IPS-18c (cell line): ENCODE measurements around the gene ERI3.

ENCODE experiments used
- H3K4me3 ChIP-seq: 2 replicates; pipeline ENCODE4 v1.7.0; 2013; ENCODE audit warnings: low read depth, mild to moderate bottlenecking, low read length, moderate library complexity; ENCODE audit not compliant: insufficient read depth
- H3K9me3 ChIP-seq: one replicate; pipeline ENCODE4 v1.6.1; 2013; ENCODE audit warnings: mild to moderate bottlenecking, low read length, moderate library complexity; ENCODE audit not compliant: control insufficient read depth, insufficient read depth

Gene ERI3

GRCh38 chr1:44327679-44328491 lies 27.2 kb downstream of the ERI3 start:
- Histone ChIP-seq H3K4me3 (no peak overlapping the region), H3K9me3 (no peaks in the 10 kb centered on the region)

DNA sequence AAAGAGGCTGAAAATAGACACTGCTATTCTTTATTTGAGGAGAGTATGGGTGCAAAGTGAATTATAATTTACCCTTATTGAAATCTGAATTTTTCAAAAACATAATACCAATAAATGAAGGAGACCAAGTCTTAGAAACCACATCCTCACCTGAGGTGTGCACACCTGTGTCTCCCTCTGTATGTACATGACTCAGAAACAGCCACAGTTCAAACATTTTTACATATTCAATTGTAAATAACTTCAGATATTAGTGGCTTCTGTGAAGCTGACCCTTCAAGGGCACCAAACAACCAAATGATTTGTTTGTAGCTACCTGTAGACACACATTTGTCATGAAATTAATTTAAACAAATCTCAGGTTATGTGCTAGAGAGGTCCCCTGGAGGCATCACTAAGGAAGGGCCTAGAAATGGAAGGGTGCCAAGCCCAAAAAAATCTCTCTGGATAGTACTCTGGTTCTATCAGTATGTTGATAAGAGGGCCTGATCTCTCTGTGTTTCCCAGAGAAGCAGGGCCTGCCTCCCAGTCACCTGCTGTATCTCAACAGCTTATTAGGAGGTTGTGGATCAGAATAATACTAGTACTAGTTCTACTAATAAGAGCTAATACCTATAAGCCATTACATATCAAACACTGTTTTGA lies 28.1 kb downstream of the ERI3 start:
- Histone ChIP-seq H3K4me3 (no peak overlapping the region), H3K9me3 (no peaks in the 10 kb centered on the region)

- Histone ChIP-seq H3K4me3 (no peak overlapping the region), H3K9me3 (no peaks in the 10 kb centered on the region)
Observed at GRCh38 chr1:44326024-44326701, 28.9 kb downstream of the ERI3 start.

GRCh38 chr1:44323947-44324346 lies 31.1 kb downstream of the ERI3 start:
- Histone ChIP-seq H3K9me3 (no peaks in the 10 kb centered on the region), H3K4me3 (no peak overlapping the region)

- no peaks in the 10 kb centered on the region for H3K9me3 ChIP-seq
- H3K4me3 ChIP-seq: no peak overlapping the region
Observed at GRCh38 chr1:44322367-44322766, 32.7 kb downstream of the ERI3 start.

DNA sequence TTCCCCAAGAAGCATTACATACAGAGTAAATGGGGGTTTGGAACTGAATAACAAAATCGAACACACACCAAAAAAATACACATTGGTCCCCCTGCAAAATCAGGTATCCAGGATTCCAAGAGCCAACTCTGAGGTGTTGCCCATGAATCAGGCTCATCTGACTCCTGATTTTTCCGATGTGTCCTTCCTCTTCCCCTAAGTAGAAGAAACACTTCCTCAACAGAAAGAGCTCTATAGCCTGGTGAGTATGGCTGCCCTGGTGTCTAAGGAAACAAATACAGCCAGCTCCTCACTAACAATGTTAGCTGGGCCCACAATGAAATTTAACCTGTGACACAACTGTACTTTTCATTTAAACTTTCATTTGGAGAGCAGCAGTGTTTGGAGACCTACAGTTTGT lies 33.6 kb downstream of the ERI3 start:
- Histone ChIP-seq H3K9me3 (no peaks in the 10 kb centered on the region), H3K4me3 (no peak overlapping the region)

- Histone ChIP-seq H3K4me3 (no peak overlapping the region), H3K9me3 (no peaks in the 10 kb centered on the region)
Observed at GRCh38 chr1:44318097-44319088, 36.7 kb downstream of the ERI3 start.

DNA sequence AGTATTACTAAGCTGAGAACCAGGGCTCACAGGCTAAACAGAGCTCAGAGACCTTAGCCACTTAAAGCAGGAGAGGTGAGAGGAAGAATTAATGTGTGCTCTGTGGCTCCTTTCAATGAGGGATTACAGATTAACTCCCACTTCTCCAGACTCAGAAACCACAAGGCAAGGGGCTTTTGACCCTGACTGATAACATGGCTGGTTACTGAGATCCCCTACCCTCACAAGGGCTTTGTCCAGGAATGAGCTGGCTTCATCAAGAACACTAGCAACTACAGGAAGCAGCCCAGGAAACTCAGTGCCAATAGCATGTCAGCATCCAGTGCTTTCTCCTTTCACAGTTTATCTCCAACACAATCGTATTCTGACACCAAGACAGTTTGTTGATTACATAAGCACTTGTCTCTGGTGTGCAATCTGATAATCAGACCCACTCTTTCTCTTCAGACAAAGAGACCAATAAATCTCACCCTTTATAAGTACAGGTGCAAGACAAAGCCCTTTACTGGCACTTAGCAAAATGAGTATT lies 38.8 kb downstream of the ERI3 start:
- Histone ChIP-seq H3K4me3 (no peak overlapping the region), H3K9me3 (no peaks in the 10 kb centered on the region)

- Histone ChIP-seq H3K4me3 (no peak overlapping the region), H3K9me3 (no peaks in the 10 kb centered on the region)
Observed at GRCh38 chr1:44315521-44315920, 39.5 kb downstream of the ERI3 start.

DNA sequence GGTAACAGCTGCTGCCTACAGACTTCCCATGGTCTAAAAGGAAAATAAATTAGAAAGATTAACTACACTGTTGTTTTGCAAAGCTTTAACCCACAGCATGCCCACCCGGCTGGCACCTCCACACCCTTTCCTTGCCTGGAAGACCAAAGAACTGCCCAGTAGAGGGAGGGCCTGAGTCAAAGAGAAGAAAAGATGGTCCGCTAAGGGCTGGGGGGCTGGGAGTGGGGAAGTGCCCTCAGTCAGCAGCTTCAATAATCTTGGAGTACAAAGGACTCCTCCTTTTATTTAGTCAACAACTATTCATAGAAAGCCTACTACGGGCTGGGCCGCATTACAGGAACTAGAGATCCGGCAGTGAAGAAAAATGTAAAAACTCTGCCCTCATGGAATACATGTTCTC lies 40.6 kb downstream of the ERI3 start:
- Histone ChIP-seq H3K9me3 (no peaks in the 10 kb centered on the region), H3K4me3 (no peak overlapping the region)

DNA sequence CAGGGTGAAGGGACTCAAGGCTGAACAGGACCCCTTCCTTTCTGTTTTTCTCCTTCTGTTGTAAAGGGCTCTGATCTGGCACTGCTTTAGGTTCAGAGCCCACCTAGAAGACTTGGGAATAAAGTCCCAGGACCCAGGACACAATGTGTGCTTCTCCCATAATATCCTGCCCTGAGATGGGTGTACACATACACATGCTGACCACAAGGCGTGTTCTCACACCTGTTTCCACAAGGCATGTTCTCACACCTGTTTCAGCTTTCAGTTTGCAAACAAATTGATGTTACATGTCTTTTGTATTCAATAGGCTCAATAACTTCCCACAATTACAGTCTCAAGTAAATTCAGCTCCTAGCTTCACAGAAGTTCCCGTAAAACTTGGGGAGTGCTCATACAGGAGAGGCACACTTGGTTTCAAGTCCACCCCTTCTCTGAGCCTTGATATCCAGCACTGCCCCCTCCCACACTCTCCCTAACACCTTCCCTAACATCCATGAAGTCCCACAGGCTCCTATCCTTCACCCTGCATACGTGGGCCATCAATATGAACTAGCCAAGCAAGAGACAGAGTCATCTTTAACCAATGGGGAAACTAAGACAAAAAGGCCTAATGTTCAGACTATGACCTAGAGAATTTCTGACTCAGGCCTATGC lies 41.7 kb downstream of the ERI3 start:
- Histone ChIP-seq H3K4me3 (no peak overlapping the region), H3K9me3 (no peaks in the 10 kb centered on the region)

GRCh38 chr1:44312399-44313196 lies 42.5 kb downstream of the ERI3 start:
- no peak overlapping the region for H3K4me3 ChIP-seq
- no peaks in the 10 kb centered on the region for H3K9me3 ChIP-seq

GRCh38 chr1:44310006-44310405 lies 45.1 kb downstream of the ERI3 start:
- Histone ChIP-seq H3K4me3 (no peak overlapping the region), H3K9me3 (peaks cover 2% of the 10 kb centered on the region)

- Histone ChIP-seq H3K9me3 (peaks cover 2% of the 10 kb centered on the region), H3K4me3 (no peak overlapping the region)
Observed at GRCh38 chr1:44305962-44306422, 49.1 kb downstream of the ERI3 start.

DNA sequence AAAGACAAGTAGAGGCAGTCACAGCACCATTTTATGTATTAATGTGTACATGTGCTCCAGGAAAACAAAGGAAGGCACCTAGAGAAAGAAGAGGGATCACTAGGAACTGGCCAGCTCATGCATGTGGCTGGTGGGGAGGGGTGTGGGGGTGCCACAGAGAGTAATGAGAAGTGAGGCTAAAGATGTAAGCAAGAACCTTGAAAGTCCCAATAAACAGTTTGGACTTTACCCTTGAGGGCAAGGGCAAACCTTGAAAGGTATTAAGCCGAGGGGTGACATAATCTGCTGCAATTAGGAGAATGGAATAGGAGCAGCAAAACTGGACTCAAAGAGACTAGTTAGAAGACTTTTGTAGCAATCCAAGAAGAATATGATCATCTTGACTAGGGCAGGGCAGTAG lies 51.5 kb downstream of the ERI3 start:
- no peak overlapping the region for H3K4me3 ChIP-seq

DNA sequence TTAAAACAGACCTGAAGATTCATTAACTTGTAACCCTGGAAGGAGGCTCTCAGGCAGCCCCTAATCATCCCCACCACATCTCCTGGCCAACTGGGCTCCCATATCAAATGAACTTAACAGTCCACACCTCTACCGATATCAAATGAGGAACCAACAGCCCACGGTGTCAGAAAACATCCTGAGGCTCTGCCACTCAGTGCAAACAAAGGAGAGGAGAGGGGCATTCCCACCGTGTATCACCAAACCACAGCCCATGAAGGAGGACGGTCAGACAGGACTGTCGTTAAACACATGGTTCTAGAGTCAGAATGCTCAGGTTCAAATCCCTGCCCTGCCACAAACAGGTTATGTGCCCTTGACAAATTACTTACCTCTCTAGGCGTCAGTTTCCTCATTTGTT lies 52.5 kb downstream of the ERI3 start:
- Histone ChIP-seq H3K4me3 (no peak overlapping the region), H3K9me3 (peaks cover 2% of the 10 kb centered on the region)

More for the DNA sequence above, 51.5 kb downstream of the ERI3 start:
- H3K9me3 ChIP-seq: peaks cover 2% of the 10 kb centered on the region
